ENCODE results near the gene VPS52. TPM values are rescaled to one million over a fixed set of nuclear protein-coding genes. Genes with fewer than 3 reads are reported as not detected.
"Not testable (repeated sequence)": the region's sequence is repeated elsewhere in the genome, so short reads cannot be mapped to it uniquely, and the experiment has no call there.

The VPS52 gene
- total RNA-seq, 1 experiment from 2014 or later, result 48.5 TPM

GRCh38 chr6:33285214-33285613 is 13.5 kb upstream of the VPS52 start:
- DNase-seq (ENCODE audit: low spot score), result not testable (repeated sequence)

GRCh38 chr6:33280539-33280938 is 8.9 kb upstream of the VPS52 start:
- no peak for DNase-seq (ENCODE audit: low spot score)

- DNase-seq (ENCODE audit: low spot score), result peak; percentile 73
These were observed 8.4 kb upstream of the VPS52 start for GRCh38 chr6:33279971-33280511.

GRCh38 chr6:33279257-33279695 is 7.6 kb upstream of the VPS52 start:
- DNase-seq (ENCODE audit: low spot score), result no peak

- DNase-seq (ENCODE audit: low spot score), result no peak
These were observed 7.1 kb upstream of the VPS52 start for GRCh38 chr6:33278810-33279209.

- DNase-seq (ENCODE audit: low spot score), result no peak
These were observed 6.7 kb upstream of the VPS52 start for GRCh38 chr6:33278392-33278741.

- no peak for DNase-seq (ENCODE audit: low spot score)
These were observed 6.2 kb upstream of the VPS52 start for GRCh38 chr6:33277663-33278391.

- peak; percentile 88 for DNase-seq (ENCODE audit: low spot score)
These were observed 5.4 kb upstream of the VPS52 start, which contains the start of gene B3GALT4 for GRCh38 chr6:33276864-33277662. B3GALT4 (plus strand) TSS chr6:33277123; CDS start chr6:33277420, 297 bp downstream.

- no peak for DNase-seq (ENCODE audit: low spot score)
These were observed 4.8 kb upstream of the VPS52 start for GRCh38 chr6:33276581-33276863.

GRCh38 chr6:33275795-33276580 is 4.3 kb upstream of the VPS52 start:
- DNase-seq (ENCODE audit: low spot score), result not testable (repeated sequence)

- peak; percentile 9 for DNase-seq (ENCODE audit: low spot score)
These were observed 2.5 kb upstream of the VPS52 start for GRCh38 chr6:33273924-33274902.

GRCh38 chr6:33273129-33273923 is 1.6 kb upstream of the VPS52 start:
- DNase-seq (ENCODE audit: low spot score), result peak; percentile 17

GRCh38 chr6:33272275-33273128 is 826 bp upstream of the VPS52 start:
- DNase-seq (ENCODE audit: low spot score), result no peak

- DNase-seq (ENCODE audit: low spot score), result peak; percentile 47
These were observed 584 bp downstream of the VPS52 start for GRCh38 chr6:33271117-33271467.

- no peak for DNase-seq (ENCODE audit: low spot score)
These were observed 7.7 kb downstream of the VPS52 start for GRCh38 chr6:33264015-33264414.

- DNase-seq (ENCODE audit: low spot score), result not testable (repeated sequence)
These were observed 9.2 kb downstream of the VPS52 start for GRCh38 chr6:33262490-33262889.

GRCh38 chr6:33259032-33259431 is 12.6 kb downstream of the VPS52 start:
- DNase-seq (ENCODE audit: low spot score), result peak; percentile 67

- DNase-seq (ENCODE audit: low spot score), result no peak
These were observed 17.1 kb downstream of the VPS52 start for GRCh38 chr6:33254591-33254990.

GRCh38 chr6:33252759-33253158 is 18.9 kb downstream of the VPS52 start:
- no peak for DNase-seq (ENCODE audit: low spot score)
